Fibroblast of villous mesenchyme (primary cell): ENCODE data around the gene USB1. TPM values are rescaled to one million over a fixed set of nuclear protein-coding genes. Genes with fewer than 3 reads are reported as not detected.
A peak's percentile ranks its signal among the peaks of the same experiment; 100 is the strongest.
"Not testable (repeated sequence)": the region's sequence is repeated elsewhere in the genome, so short reads cannot be mapped to it uniquely, and the experiment has no call there.

ENCODE experiments used
- DNase-seq: peaks from one replicate; pipeline ENCODE4 v3.0.0-alpha.2; 2010; ENCODE audit warnings: low read depth
- H3K4me3 ChIP-seq: 2 replicates; pipeline ENCODE4 v1.5.1; 2011; ENCODE audit warnings: low read depth, mild to moderate bottlenecking, low read length
- CTCF ChIP-seq: IDR thresholded peaks from 2 replicates; pipeline ENCODE4 v1.5.1; 2012; ENCODE audit warnings: low read depth, mild to moderate bottlenecking, low read length; ENCODE audit not compliant: insufficient read depth
- total RNA-seq: library from RNA; depleted of rRNA; stranded (reverse); fragments of >200 nt; gene quantifications from 2 replicates; pipeline ENCODE4 v1.2.3, GENCODE V29; 2012

USB1 gene
- total RNA-seq, 1 donor = 32.4 TPM

DNA sequence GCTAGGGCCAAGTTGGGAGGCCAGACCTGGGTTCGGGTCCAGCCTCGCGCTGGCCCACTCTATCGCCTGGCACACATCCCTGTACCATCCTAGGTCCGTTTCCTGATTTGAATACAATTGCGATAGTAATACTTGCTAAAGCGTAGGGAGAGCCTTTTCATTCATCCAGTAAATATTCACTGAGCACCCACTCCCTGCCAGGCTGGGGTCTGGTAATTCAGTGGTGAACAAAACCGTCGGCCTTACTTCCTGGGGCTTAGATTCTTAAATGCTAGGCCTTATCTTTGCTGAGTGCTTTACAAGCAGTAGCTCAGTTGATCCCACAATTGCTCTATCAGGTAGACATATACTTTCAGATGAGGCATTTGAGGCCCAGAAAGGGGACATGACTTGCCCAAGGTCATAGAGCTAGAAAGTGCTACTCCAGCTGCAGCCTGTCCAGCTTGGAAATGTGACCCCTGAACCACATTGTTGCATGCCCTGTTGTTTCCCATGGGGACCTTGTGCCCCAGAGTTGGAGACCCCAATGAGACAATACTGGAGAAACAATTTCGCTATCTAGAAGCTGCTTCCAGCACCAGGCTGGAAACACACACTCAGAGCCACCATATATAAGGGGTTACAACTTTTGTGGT lies 691 bp downstream of the USB1 start:
- H3K4me3 ChIP-seq = peak overlapping the region; percentile 88
- DNase-seq = no peak
- no peak for TF ChIP-seq CTCF

GRCh38 chr16:58002416-58002800 lies 1.2 kb downstream of the USB1 start:
- DNase-seq = no peak
- H3K4me3 ChIP-seq = no peak overlapping the region
- TF ChIP-seq CTCF = no peak

- no peak for DNase-seq
- H3K4me3 ChIP-seq = no peak overlapping the region
- TF ChIP-seq CTCF = no peak
Observed at GRCh38 chr16:58002936-58003335, 1.7 kb downstream of the USB1 start.

DNA sequence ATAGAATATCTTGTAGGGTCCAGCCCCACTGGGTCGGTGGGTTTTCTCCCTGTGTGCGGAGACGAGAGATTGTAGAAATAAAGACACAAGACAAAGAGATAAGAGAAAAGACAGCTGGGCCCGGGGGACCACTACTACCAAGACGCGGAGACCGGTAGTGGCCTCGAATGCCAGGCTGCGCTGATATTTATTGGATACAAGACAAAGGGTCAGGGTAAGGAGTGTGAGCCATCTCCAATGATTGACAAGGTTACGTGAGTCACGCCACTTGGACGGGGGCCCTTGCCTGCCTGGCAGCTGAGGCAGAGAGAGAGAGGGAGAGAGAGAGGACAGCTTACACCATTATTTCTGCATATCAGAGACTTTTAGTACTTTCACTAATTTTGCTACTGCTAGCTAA lies 3.5 kb downstream of the USB1 start:
- DNase-seq, H3K4me3 ChIP-seq: not testable (repeated sequence)

DNA sequence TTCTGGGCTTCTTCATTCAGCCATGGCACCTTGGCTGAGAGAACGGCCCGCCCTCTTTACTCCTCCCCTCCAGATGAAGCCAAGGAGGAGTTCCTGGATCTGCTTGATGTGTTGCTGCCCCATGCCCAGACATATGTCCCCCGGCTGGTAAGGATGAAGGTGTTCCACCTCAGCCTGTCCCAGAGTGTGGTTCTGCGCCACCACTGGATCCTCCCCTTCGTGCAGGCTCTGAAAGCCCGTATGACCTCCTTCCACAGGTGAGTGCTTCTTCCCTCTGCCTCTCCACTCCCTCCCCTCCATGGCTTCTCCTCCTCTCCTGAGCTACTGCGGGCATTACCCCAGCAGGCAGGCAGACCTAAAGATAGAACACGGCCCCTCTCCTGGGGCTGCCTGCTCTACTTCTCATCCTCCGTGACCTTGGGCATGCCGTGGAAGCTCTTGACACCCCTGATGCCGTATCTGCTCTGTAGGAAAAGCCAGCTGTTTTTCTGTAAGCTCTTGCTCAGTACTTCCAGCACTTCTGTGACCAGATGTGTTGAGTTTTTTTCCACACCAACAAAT lies 8.7 kb downstream of the USB1 start:
- TF ChIP-seq CTCF = no peak
- no peak overlapping the region for H3K4me3 ChIP-seq
- no peak for DNase-seq

- DNase-seq = no peak
- TF ChIP-seq CTCF = no peak
- no peak overlapping the region for H3K4me3 ChIP-seq
Observed at GRCh38 chr16:58010886-58011285, 9.7 kb downstream of the USB1 start.

- no peak for TF ChIP-seq CTCF
- no peak overlapping the region for H3K4me3 ChIP-seq
- peak; percentile 80 for DNase-seq
Observed at GRCh38 chr16:58011652-58012051, 10.4 kb downstream of the USB1 start.
